Osteocyte (in vitro differentiated cells): ENCODE data around the gene APOBEC4. TPM values are rescaled to one million over a fixed set of nuclear protein-coding genes. Genes with fewer than 3 reads are reported as not detected.

Experiments
- DNase-seq: peaks from one replicate; pipeline ENCODE4 v3.0.0; 2021; ENCODE audit warnings: mixed read lengths; ENCODE audit not compliant: unreplicated experiment; ENCODE audit errors: extremely low spot score
- H3K27ac Mint-ChIP-seq: one replicate; pipeline ENCODE4 v1.8.0; 2021; ENCODE audit warnings: mild to moderate bottlenecking, mixed read lengths; ENCODE audit not compliant: unreplicated experiment
- H3K27me3 Mint-ChIP-seq: one replicate; pipeline ENCODE4 v1.8.0; 2021; ENCODE audit warnings: mixed read lengths; ENCODE audit not compliant: unreplicated experiment
- H3K36me3 Mint-ChIP-seq: one replicate; pipeline ENCODE4 v1.8.0; 2021; ENCODE audit warnings: mixed read lengths; ENCODE audit not compliant: unreplicated experiment
- H3K4me1 Mint-ChIP-seq: one replicate; pipeline ENCODE4 v1.8.0; 2021; ENCODE audit warnings: mixed read lengths; ENCODE audit not compliant: unreplicated experiment
- H3K4me3 Mint-ChIP-seq: one replicate; pipeline ENCODE4 v1.8.0; 2021; ENCODE audit warnings: mild to moderate bottlenecking, moderate library complexity, mixed read lengths; ENCODE audit not compliant: unreplicated experiment
- H3K9me3 Mint-ChIP-seq: one replicate; pipeline ENCODE4 v1.8.0; 2021; ENCODE audit warnings: mixed read lengths; ENCODE audit not compliant: unreplicated experiment
- total RNA-seq: library from RNA; stranded (reverse); gene quantifications from 2 replicates; pipeline ENCODE4 v1.2.1, GENCODE V29; 2021
- TF ChIP-seq, protein P1 (sequence below): fragments of 200-600 bp; sonication (generic); IDR thresholded peaks from 2 replicates; pipeline ENCODE4 v1.5.0; 2021; ENCODE audit warnings: antibody characterized with exemption, mild to moderate bottlenecking, moderate library complexity

The APOBEC4 gene
- total RNA-seq, 1 donor from 2014 or later: not detected

DNA sequence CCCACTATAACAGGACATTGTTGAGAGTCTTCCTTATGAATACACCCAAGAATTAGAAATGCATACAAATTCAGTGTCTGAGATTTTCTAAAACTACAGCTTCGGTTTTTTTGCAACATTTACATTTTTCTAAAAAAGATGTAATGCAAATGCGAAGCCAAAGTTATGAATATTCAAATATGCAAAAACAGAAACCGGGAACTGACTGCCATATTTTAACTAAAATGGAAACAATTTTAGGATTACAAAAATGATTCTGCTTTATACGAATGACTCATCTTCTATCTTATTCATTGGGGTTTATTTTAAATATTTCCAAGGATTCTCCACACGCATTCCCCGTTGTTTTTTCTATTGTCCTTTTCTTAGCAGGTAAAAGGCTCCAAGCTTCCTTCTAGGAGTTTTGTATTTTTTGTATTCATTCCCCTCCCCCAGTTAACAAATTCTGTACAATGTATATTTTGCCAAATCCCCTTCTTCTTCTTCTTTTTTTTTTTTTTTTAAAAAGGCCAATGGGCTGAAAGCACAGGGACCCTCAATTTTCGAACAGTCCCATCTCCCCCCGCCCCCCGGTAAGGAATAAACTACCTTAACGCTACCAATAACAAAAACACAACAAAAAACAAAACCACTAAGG is 18.6 kb downstream of the APOBEC4 start:
- peaks cover 11% of the 10 kb centered on the region for H3K36me3 Mint-ChIP-seq
- peaks cover 45% of the 10 kb centered on the region for H3K4me1 Mint-ChIP-seq
- DNase-seq: no peak
- no peaks in the 10 kb centered on the region for H3K9me3 Mint-ChIP-seq
- H3K27ac Mint-ChIP-seq: peak overlapping the region; percentile 100
- H3K4me3 Mint-ChIP-seq: peak overlapping the region; percentile 100
- TF ChIP-seq, protein P1, sequence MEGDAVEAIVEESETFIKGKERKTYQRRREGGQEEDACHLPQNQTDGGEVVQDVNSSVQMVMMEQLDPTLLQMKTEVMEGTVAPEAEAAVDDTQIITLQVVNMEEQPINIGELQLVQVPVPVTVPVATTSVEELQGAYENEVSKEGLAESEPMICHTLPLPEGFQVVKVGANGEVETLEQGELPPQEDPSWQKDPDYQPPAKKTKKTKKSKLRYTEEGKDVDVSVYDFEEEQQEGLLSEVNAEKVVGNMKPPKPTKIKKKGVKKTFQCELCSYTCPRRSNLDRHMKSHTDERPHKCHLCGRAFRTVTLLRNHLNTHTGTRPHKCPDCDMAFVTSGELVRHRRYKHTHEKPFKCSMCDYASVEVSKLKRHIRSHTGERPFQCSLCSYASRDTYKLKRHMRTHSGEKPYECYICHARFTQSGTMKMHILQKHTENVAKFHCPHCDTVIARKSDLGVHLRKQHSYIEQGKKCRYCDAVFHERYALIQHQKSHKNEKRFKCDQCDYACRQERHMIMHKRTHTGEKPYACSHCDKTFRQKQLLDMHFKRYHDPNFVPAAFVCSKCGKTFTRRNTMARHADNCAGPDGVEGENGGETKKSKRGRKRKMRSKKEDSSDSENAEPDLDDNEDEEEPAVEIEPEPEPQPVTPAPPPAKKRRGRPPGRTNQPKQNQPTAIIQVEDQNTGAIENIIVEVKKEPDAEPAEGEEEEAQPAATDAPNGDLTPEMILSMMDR: no peak
- no peaks in the 10 kb centered on the region for H3K27me3 Mint-ChIP-seq

GRCh38 chr1:183633676-183634343 is 19.3 kb downstream of the APOBEC4 start:
- Mint-ChIP-seq H3K4me1 (peaks cover 48% of the 10 kb centered on the region), H3K9me3 (no peaks in the 10 kb centered on the region), H3K36me3 (peaks cover 12% of the 10 kb centered on the region), H3K4me3 (peak overlapping the region; percentile 100), H3K27ac (peak overlapping the region; percentile 100), H3K27me3 (no peaks in the 10 kb centered on the region)
- no peak for DNase-seq
- TF ChIP-seq, protein P1: peak; percentile 65

GRCh38 chr1:183632964-183633363 is 20.2 kb downstream of the APOBEC4 start:
- H3K27me3 Mint-ChIP-seq: no peaks in the 10 kb centered on the region
- TF ChIP-seq, protein P1: no peak
- no peak for DNase-seq
- peak overlapping the region; percentile 100 for H3K4me3 Mint-ChIP-seq
- peaks cover 56% of the 10 kb centered on the region for H3K4me1 Mint-ChIP-seq
- peaks cover 21% of the 10 kb centered on the region for H3K36me3 Mint-ChIP-seq
- no peaks in the 10 kb centered on the region for H3K9me3 Mint-ChIP-seq
- H3K27ac Mint-ChIP-seq: no peak overlapping the region

GRCh38 chr1:183632114-183632513 is 21.0 kb downstream of the APOBEC4 start:
- TF ChIP-seq, protein P1: no peak
- H3K9me3 Mint-ChIP-seq: no peaks in the 10 kb centered on the region
- H3K27ac Mint-ChIP-seq: peak overlapping the region; percentile 6
- H3K36me3 Mint-ChIP-seq: peaks cover 21% of the 10 kb centered on the region
- H3K27me3 Mint-ChIP-seq: no peaks in the 10 kb centered on the region
- DNase-seq: no peak
- H3K4me1 Mint-ChIP-seq: peaks cover 58% of the 10 kb centered on the region
- peak overlapping the region; percentile 100 for H3K4me3 Mint-ChIP-seq

- peak overlapping the region; percentile 61 for H3K27ac Mint-ChIP-seq
- H3K4me3 Mint-ChIP-seq: peak overlapping the region; percentile 46
- TF ChIP-seq, protein P1: no peak
- no peaks in the 10 kb centered on the region for H3K27me3 Mint-ChIP-seq
- peaks cover 26% of the 10 kb centered on the region for H3K36me3 Mint-ChIP-seq
- H3K4me1 Mint-ChIP-seq: peaks cover 55% of the 10 kb centered on the region
- no peaks in the 10 kb centered on the region for H3K9me3 Mint-ChIP-seq
- no peak for DNase-seq
Measured at GRCh38 chr1:183630748-183631147, 22.4 kb downstream of the APOBEC4 start.
